Muscle layer of colon (tissue), 2 donors: Measurements from ENCODE around the gene ADARB1.

Experiments used
- H3K27ac ChIP-seq: one replicate; pipeline ENCODE4 v1.7.0; 2013; ENCODE audit warnings: low read depth, mild to moderate bottlenecking, low read length, moderate library complexity
- H3K27me3 ChIP-seq, 2 donors: one replicate each; pipeline ENCODE4 v1.7.0; 2013; ENCODE audit warnings: low read length in 2 of 2, mild to moderate bottlenecking in 2 of 2; ENCODE audit not compliant: insufficient read depth in 2 of 2, control insufficient read depth in 1 of 2
- H3K36me3 ChIP-seq: one replicate; pipeline ENCODE4 v1.7.0; 2013; ENCODE audit warnings: mild to moderate bottlenecking, low read length; ENCODE audit not compliant: insufficient read depth
- H3K4me1 ChIP-seq: one replicate; pipeline ENCODE4 v1.7.0; 2013; ENCODE audit warnings: mild to moderate bottlenecking, low read length; ENCODE audit not compliant: insufficient read depth
- H3K4me3 ChIP-seq, 2 donors: one replicate each; pipeline ENCODE4 v1.7.0; 2013; ENCODE audit warnings: low read length in 2 of 2, low read depth in 1 of 2, mild to moderate bottlenecking in 1 of 2, moderate library complexity in 1 of 2
- H3K9ac ChIP-seq: one replicate; pipeline ENCODE4 v1.7.0; 2013; ENCODE audit warnings: low read length
- H3K9me3 ChIP-seq: one replicate; pipeline ENCODE4 v1.7.0; 2013; ENCODE audit warnings: mild to moderate bottlenecking, low read length
- donor health status: abdominal sarcoma.
- donor health status: Adenocarcinoma of cecum.

The ADARB1 gene

GRCh38 chr21:45041351-45041805, 33.0 kb upstream of the ADARB1 start:
- no peaks in the 10 kb centered on the region for H3K9me3 ChIP-seq
- H3K27me3 ChIP-seq, result no peaks in the 10 kb centered on the region
- no peaks in the 10 kb centered on the region for H3K4me1 ChIP-seq
- no peaks in the 10 kb centered on the region for H3K36me3 ChIP-seq
- no peak overlapping the region for H3K9ac ChIP-seq
- no peak overlapping the region for H3K4me3 ChIP-seq
- no peak overlapping the region for H3K27ac ChIP-seq

- Histone ChIP-seq H3K36me3 (no peaks in the 10 kb centered on the region), H3K9ac (no peak overlapping the region), H3K4me3 (no peak overlapping the region), H3K4me1 (no peaks in the 10 kb centered on the region), H3K27ac (no peak overlapping the region), H3K27me3 (no peaks in the 10 kb centered on the region), H3K9me3 (no peaks in the 10 kb centered on the region)
These were observed 32.3 kb upstream of the ADARB1 start for GRCh38 chr21:45041984-45042663.

GRCh38 chr21:45042664-45043161, 31.7 kb upstream of the ADARB1 start:
- H3K4me1 ChIP-seq, result no peaks in the 10 kb centered on the region
- H3K4me3 ChIP-seq, result no peak overlapping the region
- H3K27ac ChIP-seq, result no peak overlapping the region
- H3K9me3 ChIP-seq, result no peaks in the 10 kb centered on the region
- no peaks in the 10 kb centered on the region for H3K27me3 ChIP-seq
- H3K36me3 ChIP-seq, result no peaks in the 10 kb centered on the region
- H3K9ac ChIP-seq, result no peak overlapping the region

- Histone ChIP-seq H3K9me3 (no peaks in the 10 kb centered on the region), H3K4me3 (no peak overlapping the region), H3K4me1 (no peaks in the 10 kb centered on the region)
These were observed 30.8 kb upstream of the ADARB1 start for GRCh38 chr21:45043541-45044020.

GRCh38 chr21:45045481-45045880, 28.9 kb upstream of the ADARB1 start:
- Histone ChIP-seq H3K27me3 (no peaks in the 10 kb centered on the region), H3K27ac (no peak overlapping the region), H3K36me3 (no peaks in the 10 kb centered on the region), H3K9me3 (no peaks in the 10 kb centered on the region), H3K9ac (no peak overlapping the region), H3K4me1 (no peaks in the 10 kb centered on the region), H3K4me3 (no peak overlapping the region)

More at GRCh38 chr21:45043541-45044020, 30.8 kb upstream of the ADARB1 start:
- no peak overlapping the region for H3K9ac ChIP-seq
- no peaks in the 10 kb centered on the region for H3K36me3 ChIP-seq
- no peak overlapping the region for H3K27ac ChIP-seq
- no peaks in the 10 kb centered on the region for H3K27me3 ChIP-seq

- Histone ChIP-seq H3K36me3 (no peaks in the 10 kb centered on the region), H3K9ac (no peak overlapping the region), H3K4me1 (no peaks in the 10 kb centered on the region), H3K27ac (no peak overlapping the region), H3K4me3 (no peak overlapping the region), H3K27me3 (no peaks in the 10 kb centered on the region), H3K9me3 (no peaks in the 10 kb centered on the region)
These were observed 27.1 kb upstream of the ADARB1 start for GRCh38 chr21:45047257-45047656.

GRCh38 chr21:45048026-45048698, 26.2 kb upstream of the ADARB1 start:
- no peaks in the 10 kb centered on the region for H3K4me1 ChIP-seq
- no peaks in the 10 kb centered on the region for H3K27me3 ChIP-seq
- no peak overlapping the region for H3K9ac ChIP-seq
- H3K4me3 ChIP-seq, result no peak overlapping the region
- no peaks in the 10 kb centered on the region for H3K9me3 ChIP-seq
- no peak overlapping the region for H3K27ac ChIP-seq
- no peaks in the 10 kb centered on the region for H3K36me3 ChIP-seq

- H3K27ac ChIP-seq, result no peak overlapping the region
- no peak overlapping the region for H3K9ac ChIP-seq
- H3K9me3 ChIP-seq, result no peaks in the 10 kb centered on the region
- no peaks in the 10 kb centered on the region for H3K27me3 ChIP-seq
- no peaks in the 10 kb centered on the region for H3K4me1 ChIP-seq
- no peaks in the 10 kb centered on the region for H3K36me3 ChIP-seq
- H3K4me3 ChIP-seq, result no peak overlapping the region
These were observed 25.4 kb upstream of the ADARB1 start for GRCh38 chr21:45048968-45049367.

GRCh38 chr21:45049714-45050344, 24.6 kb upstream of the ADARB1 start:
- Histone ChIP-seq H3K36me3 (no peaks in the 10 kb centered on the region), H3K9ac (no peak overlapping the region), H3K27me3 (no peaks in the 10 kb centered on the region), H3K4me3 (no peak overlapping the region), H3K9me3 (no peaks in the 10 kb centered on the region), H3K4me1 (no peaks in the 10 kb centered on the region), H3K27ac (no peak overlapping the region)

GRCh38 chr21:45050345-45050796, 24.0 kb upstream of the ADARB1 start:
- no peak overlapping the region for H3K27ac ChIP-seq
- H3K9me3 ChIP-seq, result no peaks in the 10 kb centered on the region
- no peak overlapping the region for H3K9ac ChIP-seq
- H3K4me3 ChIP-seq, result no peak overlapping the region
- H3K36me3 ChIP-seq, result no peaks in the 10 kb centered on the region
- H3K27me3 ChIP-seq, result no peaks in the 10 kb centered on the region
- H3K4me1 ChIP-seq, result no peaks in the 10 kb centered on the region

- Histone ChIP-seq H3K27ac (no peak overlapping the region), H3K9ac (no peak overlapping the region), H3K36me3 (no peaks in the 10 kb centered on the region), H3K27me3 (no peaks in the 10 kb centered on the region), H3K4me1 (no peaks in the 10 kb centered on the region), H3K4me3 (no peak overlapping the region), H3K9me3 (no peaks in the 10 kb centered on the region)
These were observed 23.4 kb upstream of the ADARB1 start for GRCh38 chr21:45050797-45051489.
